HEK293 (cell line): ENCODE results near the gene CPAMD8.

Experiments used
- CTCF ChIA-PET: fragments of 350-600 bp; formaldehyde crosslinking; extraction: SDS; loops from one replicate; lab custom pipeline; 2021; ENCODE audit warnings: antibody characterized with exemption; lab: Yijun Ruan, JAX
- POLR2A ChIA-PET: fragments of 300-600 bp; formaldehyde crosslinking; extraction: SDS; loops from one replicate; lab custom pipeline; 2020; ENCODE audit warnings: antibody characterized with exemption, inconsistent platforms; lab: Yijun Ruan, JAX
- H3K27ac ChIP-seq: fragments of 200-500 bp; sonication (Bioruptor generic); 2 replicates; pipeline ENCODE4 v1.5.1; 2014; ENCODE audit warnings: low read depth, low read length, control low read depth, inconsistent platforms; ENCODE audit errors: extremely low read depth
- H3K36me3 ChIP-seq, 2 experiments: fragments of 200-500 bp in 1 of 2; sonication (Bioruptor generic) in 1 of 2; 1 replicate in 1 of 2; 2 replicates in 1 of 2; pipeline ENCODE4 v1.5.1; 2014 to 2017; ENCODE audit warnings: inconsistent platforms in 2 of 2, low read length in 2 of 2; ENCODE audit not compliant: control insufficient read depth in 2 of 2, insufficient read depth in 1 of 2
- H3K4me1 ChIP-seq: fragments of 200-500 bp; sonication (Bioruptor generic); 2 replicates; pipeline ENCODE4 v1.5.1; 2014; ENCODE audit warnings: mild to moderate bottlenecking, low read length, inconsistent platforms; ENCODE audit not compliant: control insufficient read depth, insufficient read depth
- H3K4me3 ChIP-seq: 2 replicates; pipeline ENCODE4 v1.5.1; 2011; ENCODE audit warnings: low read depth, mild to moderate bottlenecking, control low read depth, low read length, moderate library complexity
- H3K9me3 ChIP-seq: fragments of 200-500 bp; sonication (Bioruptor generic); 2 replicates; pipeline ENCODE4 v1.5.1; 2014; ENCODE audit warnings: low read depth, low read length, inconsistent platforms; ENCODE audit not compliant: control insufficient read depth, insufficient read depth
- KLF8 ChIP-seq: fragments of 450-650 bp; formaldehyde crosslinking; IDR thresholded peaks from 2 replicates; pipeline ENCODE4 v1.5.1; 2016; ENCODE audit warnings: missing biosample characterization, missing genetic modification characterization
- MZF1 ChIP-seq: fragments of 450-650 bp; formaldehyde crosslinking; IDR thresholded peaks from 2 replicates; pipeline ENCODE4 v1.5.1; 2017; ENCODE audit warnings: missing biosample characterization, missing genetic modification characterization, borderline replicate concordance
- PRDM1 ChIP-seq: fragments of 450-650 bp; formaldehyde crosslinking; IDR thresholded peaks from 2 replicates; pipeline ENCODE4; 2016; ENCODE audit warnings: missing biosample characterization, missing genetic modification characterization
- SCRT2 ChIP-seq: fragments of 450-650 bp; formaldehyde crosslinking; IDR thresholded peaks from 2 replicates; pipeline ENCODE4 v1.5.1; 2016; ENCODE audit warnings: missing biosample characterization, missing genetic modification characterization
- SETDB1 ChIP-seq: IDR thresholded peaks from one replicate; pipeline ENCODE4 v1.6.1; 2017; ENCODE audit warnings: mild to moderate bottlenecking, low read length, moderate library complexity, mixed read lengths; ENCODE audit not compliant: insufficient read length
- TRIM28 ChIP-seq: IDR thresholded peaks from 2 replicates; pipeline ENCODE4 v1.6.1; 2011; ENCODE audit warnings: low read length, control low read depth, borderline replicate concordance
- ZFP37 ChIP-seq: fragments of 450-650 bp; formaldehyde crosslinking; IDR thresholded peaks from 2 replicates; pipeline ENCODE4 v1.5.1; 2016; ENCODE audit warnings: missing biosample characterization, missing genetic modification characterization
- ZFP41 ChIP-seq: fragments of 450-650 bp; formaldehyde crosslinking; IDR thresholded peaks from 2 replicates; pipeline ENCODE4 v1.5.1; 2016; ENCODE audit warnings: missing biosample characterization, missing genetic modification characterization, borderline replicate concordance
- ZNF169 ChIP-seq: fragments of 450-650 bp; formaldehyde crosslinking; IDR thresholded peaks from 2 replicates; pipeline ENCODE4 v1.5.1; 2016; ENCODE audit warnings: missing biosample characterization, missing genetic modification characterization
- ZNF19 ChIP-seq: fragments of 450-650 bp; formaldehyde crosslinking; IDR thresholded peaks from 2 replicates; pipeline ENCODE4; 2016; ENCODE audit warnings: missing biosample characterization, missing genetic modification characterization, low read depth
- ZNF350 ChIP-seq: fragments of 450-650 bp; formaldehyde crosslinking; IDR thresholded peaks from 2 replicates; pipeline ENCODE4 v1.5.0; 2017; ENCODE audit warnings: missing biosample characterization, mild to moderate bottlenecking, missing genetic modification characterization
- ZNF354C ChIP-seq: fragments of 450-650 bp; formaldehyde crosslinking; IDR thresholded peaks from 2 replicates; pipeline ENCODE4 v1.5.1; 2016; ENCODE audit warnings: missing biosample characterization, missing genetic modification characterization, low read depth, borderline replicate concordance
- ZNF366 ChIP-seq: fragments of 450-650 bp; formaldehyde crosslinking; conservative IDR thresholded peaks from 2 replicates; pipeline ENCODE4 v1.5.1; 2016; ENCODE audit warnings: missing biosample characterization, missing genetic modification characterization
- ZNF37A ChIP-seq: fragments of 450-650 bp; IDR thresholded peaks from 2 replicates; pipeline ENCODE4 v1.5.1; 2018; ENCODE audit warnings: missing biosample characterization, missing genetic modification characterization
- ZNF391 ChIP-seq: fragments of 450-650 bp; formaldehyde crosslinking; IDR thresholded peaks from 2 replicates; pipeline ENCODE4 v1.5.1; 2016; ENCODE audit warnings: low read depth, missing biosample characterization, missing genetic modification characterization, borderline replicate concordance
- ZNF529 ChIP-seq: fragments of 450-650 bp; formaldehyde crosslinking; IDR thresholded peaks from 2 replicates; pipeline ENCODE4 v1.5.1; 2017; ENCODE audit warnings: missing genetic modification characterization, missing biosample characterization; ENCODE audit not compliant: insufficient replicate concordance
- ZNF677 ChIP-seq: fragments of 450-650 bp; IDR thresholded peaks from 2 replicates; pipeline ENCODE4 v1.5.0; 2018; ENCODE audit warnings: missing biosample characterization, mild to moderate bottlenecking, missing genetic modification characterization, moderate library complexity
- TF ChIP-seq, protein P1 (sequence below): fragments of 450-650 bp; formaldehyde crosslinking; IDR thresholded peaks from 2 replicates; pipeline ENCODE4 v1.5.1; 2016; ENCODE audit warnings: missing biosample characterization, missing genetic modification characterization
- TF ChIP-seq, protein P2 (sequence below): fragments of 450-650 bp; formaldehyde crosslinking; IDR thresholded peaks from 2 replicates; pipeline ENCODE4 v1.5.1; 2016; ENCODE audit warnings: missing biosample characterization, missing genetic modification characterization
- TF ChIP-seq, protein P3 (sequence below): fragments of 450-650 bp; formaldehyde crosslinking; IDR thresholded peaks from 2 replicates; pipeline ENCODE4 v1.5.1; 2016; ENCODE audit warnings: missing biosample characterization, missing genetic modification characterization

Gene CPAMD8

DNA sequence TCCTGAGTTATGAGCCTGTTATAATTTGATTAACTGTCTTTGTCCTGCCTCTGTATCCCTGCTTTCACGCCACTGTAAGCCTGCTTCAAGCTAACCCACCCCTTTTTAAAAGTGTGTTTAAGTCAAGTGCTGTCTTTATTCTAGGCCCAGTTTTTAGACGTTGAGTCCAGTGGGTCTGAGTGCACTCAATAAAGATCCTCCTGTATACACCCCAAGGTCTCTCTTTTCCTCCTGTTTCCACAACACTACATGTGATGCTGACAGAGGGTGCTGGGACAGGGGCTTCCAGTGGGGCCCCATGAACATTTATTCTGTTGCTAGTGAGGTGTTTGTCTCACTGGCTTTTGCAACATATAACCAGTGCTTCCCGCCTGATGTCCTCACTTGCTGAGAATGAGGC is 144.5 kb downstream of the CPAMD8 start (continued):
- TF ChIP-seq ZNF169 (tag by site-specific recombination), result 0 out of 2 replicates have a peak, but pooled peaks have one; percentile 74
- peak; percentile 86; the same call in 1 of the 2 replicates for TF ChIP-seq TRIM28
- TF ChIP-seq, protein P1, sequence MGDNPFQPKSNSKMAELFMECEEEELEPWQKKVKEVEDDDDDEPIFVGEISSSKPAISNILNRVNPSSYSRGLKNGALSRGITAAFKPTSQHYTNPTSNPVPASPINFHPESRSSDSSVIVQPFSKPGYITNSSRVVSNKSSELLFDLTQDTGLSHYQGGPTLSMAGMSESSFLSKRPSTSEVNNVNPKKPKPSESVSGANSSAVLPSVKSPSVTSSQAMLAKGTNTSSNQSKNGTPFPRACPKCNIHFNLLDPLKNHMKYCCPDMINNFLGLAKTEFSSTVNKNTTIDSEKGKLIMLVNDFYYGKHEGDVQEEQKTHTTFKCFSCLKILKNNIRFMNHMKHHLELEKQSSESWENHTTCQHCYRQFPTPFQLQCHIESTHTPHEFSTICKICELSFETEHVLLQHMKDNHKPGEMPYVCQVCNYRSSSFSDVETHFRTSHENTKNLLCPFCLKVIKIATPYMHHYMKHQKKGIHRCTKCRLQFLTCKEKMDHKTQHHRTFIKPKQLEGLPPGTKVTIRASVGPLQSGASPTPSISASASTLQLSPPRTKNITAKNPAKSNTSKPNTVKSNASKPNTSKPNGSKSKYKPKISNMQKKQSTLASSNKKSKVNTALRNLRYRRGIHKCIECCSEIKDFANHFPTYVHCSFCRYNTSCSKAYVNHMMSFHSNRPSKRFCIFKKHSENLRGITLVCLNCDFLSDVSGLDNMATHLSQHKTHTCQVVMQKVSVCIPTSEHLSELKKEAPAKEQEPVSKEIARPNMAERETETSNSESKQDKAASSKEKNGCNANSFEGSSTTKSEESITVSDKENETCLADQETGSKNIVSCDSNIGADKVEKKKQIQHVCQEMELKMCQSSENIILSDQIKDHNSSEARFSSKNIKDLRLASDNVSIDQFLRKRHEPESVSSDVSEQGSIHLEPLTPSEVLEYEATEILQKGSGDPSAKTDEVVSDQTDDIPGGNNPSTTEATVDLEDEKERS, result peak; percentile 97
- TF ChIP-seq KLF8 (tag by site-specific recombination), result peak; percentile 76; the same call in 1 of the 2 replicates
- no peak for TF ChIP-seq ZFP41 (tag by site-specific recombination)
- no peak for TF ChIP-seq ZNF37A
- TF ChIP-seq SETDB1, result peak; percentile 100
- TF ChIP-seq ZNF366 (tag by site-specific recombination), result no peak
- TF ChIP-seq ZNF529 (tag by site-specific recombination), result peak; percentile 33
- TF ChIP-seq ZNF350 (tag by site-specific recombination), result 0 out of 2 replicates have a peak, but pooled peaks have one; percentile 49

DNA sequence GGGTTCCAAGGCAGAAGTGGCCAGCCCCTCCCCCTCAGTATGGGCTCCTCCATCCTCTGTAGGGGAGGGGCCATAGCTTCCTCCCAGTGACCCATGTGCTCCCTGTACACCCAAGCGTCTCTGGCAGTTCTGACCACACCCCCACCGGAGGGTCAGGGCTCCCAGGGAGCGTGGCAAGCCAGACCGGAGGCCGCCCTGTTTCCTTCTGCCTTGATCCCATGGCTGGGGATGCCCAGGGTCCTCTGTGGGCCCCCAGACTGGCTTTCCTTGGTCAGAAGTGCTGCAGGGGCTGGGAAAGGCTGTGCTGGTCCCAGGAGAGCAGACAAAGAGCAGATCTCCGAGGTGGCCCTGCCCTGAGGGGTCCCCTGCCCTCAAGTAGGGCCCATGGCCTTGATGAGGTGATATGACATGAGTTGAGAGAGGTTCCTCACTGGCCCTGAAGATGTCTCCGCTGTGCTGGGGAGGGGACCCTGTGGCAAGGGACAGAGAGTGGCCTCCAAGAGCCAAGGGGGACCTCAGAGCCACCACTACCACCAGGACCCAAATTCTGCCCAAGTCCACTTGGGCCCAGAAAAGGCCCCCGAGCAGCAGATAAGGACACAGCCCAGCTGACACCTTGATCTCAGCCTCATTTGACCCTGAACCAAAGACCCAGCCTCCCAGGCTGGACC is 145.6 kb downstream of the CPAMD8 start:
- no peak overlapping the region for H3K27ac ChIP-seq
- CTCF ChIA-PET, result no interaction called here
- H3K9me3 ChIP-seq, result no peaks in the 10 kb centered on the region
- TF ChIP-seq ZNF677 (tag by site-specific recombination) (no peak), SCRT2 (tag by site-specific recombination) (no peak), PRDM1 (tag by site-specific recombination) (no peak), ZNF391 (tag by site-specific recombination) (no peak), ZNF354C (tag by site-specific recombination) (no peak), MZF1 (tag by site-specific recombination) (no peak), ZFP37 (tag by site-specific recombination) (no peak), ZNF19 (tag by site-specific recombination) (no peak)
- TF ChIP-seq, protein P2, sequence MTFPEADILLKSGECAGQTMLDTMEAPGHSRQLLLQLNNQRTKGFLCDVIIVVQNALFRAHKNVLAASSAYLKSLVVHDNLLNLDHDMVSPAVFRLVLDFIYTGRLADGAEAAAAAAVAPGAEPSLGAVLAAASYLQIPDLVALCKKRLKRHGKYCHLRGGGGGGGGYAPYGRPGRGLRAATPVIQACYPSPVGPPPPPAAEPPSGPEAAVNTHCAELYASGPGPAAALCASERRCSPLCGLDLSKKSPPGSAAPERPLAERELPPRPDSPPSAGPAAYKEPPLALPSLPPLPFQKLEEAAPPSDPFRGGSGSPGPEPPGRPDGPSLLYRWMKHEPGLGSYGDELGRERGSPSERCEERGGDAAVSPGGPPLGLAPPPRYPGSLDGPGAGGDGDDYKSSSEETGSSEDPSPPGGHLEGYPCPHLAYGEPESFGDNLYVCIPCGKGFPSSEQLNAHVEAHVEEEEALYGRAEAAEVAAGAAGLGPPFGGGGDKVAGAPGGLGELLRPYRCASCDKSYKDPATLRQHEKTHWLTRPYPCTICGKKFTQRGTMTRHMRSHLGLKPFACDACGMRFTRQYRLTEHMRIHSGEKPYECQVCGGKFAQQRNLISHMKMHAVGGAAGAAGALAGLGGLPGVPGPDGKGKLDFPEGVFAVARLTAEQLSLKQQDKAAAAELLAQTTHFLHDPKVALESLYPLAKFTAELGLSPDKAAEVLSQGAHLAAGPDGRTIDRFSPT (tag by site-specific recombination), result no peak
- TF ChIP-seq, protein P3, sequence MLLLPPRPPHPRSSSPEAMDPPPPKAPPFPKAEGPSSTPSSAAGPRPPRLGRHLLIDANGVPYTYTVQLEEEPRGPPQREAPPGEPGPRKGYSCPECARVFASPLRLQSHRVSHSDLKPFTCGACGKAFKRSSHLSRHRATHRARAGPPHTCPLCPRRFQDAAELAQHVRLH (tag by site-specific recombination), result no peak
- peaks cover 0 to 44% of the 10 kb centered on the region in 2 experiments; a peak in 1 of 3 replicates for H3K36me3 ChIP-seq
- H3K4me3 ChIP-seq, result no peak overlapping the region
- POLR2A ChIA-PET, result no interaction called here
- H3K4me1 ChIP-seq, result no peaks in the 10 kb centered on the region
